HG02571 (cell line): ENCODE data around the gene SPATC1L.

Experiments used
- ATAC-seq: cut with Tn5 transposase; IDR thresholded peaks from one replicate; pipeline ENCODE4 v1.9.1; 2021; ENCODE audit warnings: mild to moderate bottlenecking, moderate library complexity; ENCODE audit not compliant: unreplicated experiment

The SPATC1L gene

GRCh38 chr21:46215436-46216131 lies 31.3 kb upstream of the SPATC1L start:
- no peak for ATAC-seq

GRCh38 chr21:46214478-46215340 lies 30.4 kb upstream of the SPATC1L start:
- ATAC-seq = no peak

- ATAC-seq = no peak
These were observed 29.5 kb upstream of the SPATC1L start for GRCh38 chr21:46213620-46214286.

GRCh38 chr21:46212721-46213484 lies 28.6 kb upstream of the SPATC1L start:
- no peak for ATAC-seq

GRCh38 chr21:46211786-46212720 lies 27.8 kb upstream of the SPATC1L start:
- no peak for ATAC-seq

- no peak for ATAC-seq
These were observed 27.1 kb upstream of the SPATC1L start for GRCh38 chr21:46211376-46211775.

GRCh38 chr21:46210378-46211136 lies 26.3 kb upstream of the SPATC1L start:
- no peak for ATAC-seq

GRCh38 chr21:46208761-46209721 lies 24.8 kb upstream of the SPATC1L start:
- no peak for ATAC-seq

- ATAC-seq = no peak
These were observed 23.8 kb upstream of the SPATC1L start for GRCh38 chr21:46207920-46208591.

GRCh38 chr21:46207006-46207919 lies 23.0 kb upstream of the SPATC1L start:
- no peak for ATAC-seq

- no peak for ATAC-seq
These were observed 22.1 kb upstream of the SPATC1L start for GRCh38 chr21:46206163-46207005.

GRCh38 chr21:46205766-46206162 lies 21.5 kb upstream of the SPATC1L start:
- ATAC-seq = no peak

- ATAC-seq = no peak
These were observed 20.9 kb upstream of the SPATC1L start for GRCh38 chr21:46205166-46205565.

GRCh38 chr21:46203203-46203600 lies 18.9 kb upstream of the SPATC1L start:
- ATAC-seq = no peak

GRCh38 chr21:46202592-46203202 lies 18.4 kb upstream of the SPATC1L start:
- ATAC-seq = no peak
